ENCODE results near the gene SPRYD4. TPM values are rescaled to one million over a fixed set of nuclear protein-coding genes. Genes with fewer than 3 reads are reported as not detected.

Gene SPRYD4
- total and polyA plus RNA-seq, 9 of the 15 experiments (the other 6 are each of a cell fraction or from before 2014, with no cell fraction given) = 1.8 to 4.7 (median 2.8) TPM

DNA sequence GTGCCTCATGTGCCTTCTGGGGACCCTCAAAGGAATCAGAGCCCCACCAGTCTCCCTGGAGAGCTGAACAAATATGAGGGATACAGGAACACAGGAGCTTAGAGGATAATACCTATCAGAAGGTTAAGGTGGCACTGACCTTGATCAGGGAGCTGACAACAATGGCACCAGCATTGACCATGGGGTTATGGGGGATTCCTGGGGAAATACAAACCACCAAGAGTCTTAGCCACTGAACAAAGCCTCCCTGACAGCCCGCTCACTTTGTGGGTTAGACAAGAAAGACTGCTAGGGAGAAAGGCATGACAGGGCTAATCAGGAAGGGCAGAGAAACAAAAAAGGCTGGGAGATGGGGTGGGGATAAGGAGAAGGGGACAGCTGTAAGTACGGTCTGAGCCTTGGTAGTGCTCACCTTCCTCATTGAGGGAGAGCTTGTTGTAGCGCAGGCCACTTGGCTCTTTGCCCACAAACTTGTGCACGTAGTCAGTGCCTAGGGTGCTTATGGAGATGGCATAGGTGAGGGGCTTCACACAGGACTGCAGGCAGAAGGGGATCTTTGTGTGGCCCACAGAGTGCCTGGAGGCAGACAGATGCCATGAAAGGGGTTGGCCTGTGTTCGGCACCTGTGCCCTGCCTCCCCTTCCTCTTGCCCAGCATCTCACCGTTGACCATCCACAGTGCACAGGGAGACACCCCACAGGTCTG lies 9.3 kb downstream of the SPRYD4 start:
- WGBS (ENCODE audit: insufficient coverage, low coverage, missing lambda C conversion rate) = 30% methylated on average over 6 of the region's 6 CpGs
- H3K36me3 ChIP-seq (ENCODE audit: control insufficient read depth, insufficient read depth, low read length) = 0 out of 3 replicates have a peak, but pooled peaks cover under 1% of the 10 kb centered on the region
- H3K4me2 ChIP-seq (ENCODE audit: insufficient read depth, low read length) = no peak overlapping the region
- no peak overlapping the region for H3K27ac ChIP-seq (ENCODE audit: extremely low read depth, low read depth, low read length)
- intact Hi-C loops (cut with micrococcal nuclease) = no loop called here
- no TSS peak for BruUV-seq (replicated peaks)
- TF ChIP-seq SMAD4 (CRISPR knock-in tag; conservative IDR thresholded peaks at IDR 0.05) (no peak), NFIC (IDR thresholded peaks at IDR 0.05) (peak; percentile 66), PHB (CRISPR knock-in tag; IDR thresholded peaks at IDR 0.05) (no peak), MXI1 (IDR thresholded peaks at IDR 0.05; ENCODE audit: low read depth, low read length) (no peak), FOXK2 (conservative IDR thresholded peaks at IDR 0.05 in 1 of 2, IDR thresholded peaks at IDR 0.05 in 1 of 2; ENCODE audit: low read depth in 2 of 2) (no peak)
- no peaks in the 10 kb centered on the region for H3K9me3 ChIP-seq (replicated peaks; ENCODE audit: control insufficient read depth, insufficient read depth, low read depth, low read length)
- in situ Hi-C loops (cut with MboI) = no loop called here
- CTCF ChIA-PET (ENCODE audit: low intra/inter-chr PET ratio) = interaction anchor here (0.6 kb wide), 1 partner anchor 182 kb away, joined by 3 read pairs; no protein-coding TSS in a partner anchor
- H3K9me1 ChIP-seq (ENCODE audit: control insufficient read depth, insufficient read depth, low read length) = peaks cover 5% of the 10 kb centered on the region
- no peak overlapping the region for H2AFZ ChIP-seq (ENCODE audit: low read depth, low read length)
- DNase-seq (ENCODE audit: extremely low read depth in 1 of 4, low spot score in 3 of 4) (no peak), ATAC-seq (peak; percentile 44), FAIRE-seq (no peak)
- H3K79me2 ChIP-seq (ENCODE audit: control insufficient read depth, insufficient read depth, low read length) = no peaks in the 10 kb centered on the region
- peak overlapping the region in 1 of 2 experiments; percentile 36; a peak in 1 of 4 replicates for H3K9ac ChIP-seq (ENCODE audit: insufficient read depth in 1 of 2, low read depth in 2 of 2, low read length in 2 of 2)
- H4K20me1 ChIP-seq (replicated peaks; ENCODE audit: control insufficient read depth, insufficient read depth, low read length) = 0 out of 2 replicates have a peak, but pooled peaks cover 8% of the 10 kb centered on the region
- no peak overlapping the region for H3K4me3 ChIP-seq
- H3K4me1 ChIP-seq (replicated peaks in 1 of 2; ENCODE audit: control insufficient read depth in 2 of 2, insufficient read depth in 2 of 2, low read length in 2 of 2) = peaks cover 0 to 4% of the 10 kb centered on the region in 2 experiments; a peak in 2 of 5 replicates
- no peaks in the 10 kb centered on the region for H3K27me3 ChIP-seq (ENCODE audit: control insufficient read depth in 2 of 2, insufficient read depth in 2 of 2, low read length in 2 of 2)
- POLR2A ChIA-PET = interaction anchor here (0.6 kb wide), 1 partner anchor 271 kb away, joined by 5 read pairs; no protein-coding TSS in a partner anchor

All from K562 (cell line).